ENCODE results near the gene RASA3. TPM values are rescaled to one million over a fixed set of nuclear protein-coding genes. Genes with fewer than 3 reads are reported as not detected.
A peak's percentile ranks its signal among the peaks of the same experiment; 100 is the strongest.

Gene RASA3
- total RNA-seq, 1 donor from 2014 or later = 44.8 TPM

GRCh38 chr13:114062754-114063153, 69.7 kb downstream of the RASA3 start:
- no peak for TF ChIP-seq CTCF (IDR thresholded peaks at IDR 0.05)
- Mint-ChIP-seq H3K4me3 (ENCODE audit: unreplicated experiment) (no peak overlapping the region), H3K27ac (ENCODE audit: unreplicated experiment) (peak overlapping the region; percentile 56), H3K36me3 (ENCODE audit: unreplicated experiment) (peaks cover 4% of the 10 kb centered on the region), H3K9me3 (ENCODE audit: unreplicated experiment) (no peaks in the 10 kb centered on the region), H3K27me3 (ENCODE audit: unreplicated experiment) (no peaks in the 10 kb centered on the region), H3K4me1 (ENCODE audit: unreplicated experiment) (peaks cover 61% of the 10 kb centered on the region)
- no peak for DNase-seq (ENCODE audit: extremely low spot score, unreplicated experiment)

GRCh38 chr13:114062341-114062740, 70.1 kb downstream of the RASA3 start:
- Mint-ChIP-seq H3K9me3 (ENCODE audit: unreplicated experiment) (no peaks in the 10 kb centered on the region), H3K36me3 (ENCODE audit: unreplicated experiment) (peaks cover 4% of the 10 kb centered on the region), H3K4me3 (ENCODE audit: unreplicated experiment) (no peak overlapping the region), H3K27me3 (ENCODE audit: unreplicated experiment) (no peaks in the 10 kb centered on the region), H3K4me1 (ENCODE audit: unreplicated experiment) (peaks cover 57% of the 10 kb centered on the region), H3K27ac (ENCODE audit: unreplicated experiment) (peak overlapping the region; percentile 56)
- DNase-seq (ENCODE audit: extremely low spot score, unreplicated experiment) = no peak
- no peak for TF ChIP-seq CTCF (IDR thresholded peaks at IDR 0.05)

- Mint-ChIP-seq H3K36me3 (ENCODE audit: unreplicated experiment) (peaks cover 4% of the 10 kb centered on the region), H3K27ac (ENCODE audit: unreplicated experiment) (peak overlapping the region; percentile 38), H3K4me1 (ENCODE audit: unreplicated experiment) (peaks cover 56% of the 10 kb centered on the region), H3K9me3 (ENCODE audit: unreplicated experiment) (no peaks in the 10 kb centered on the region), H3K27me3 (ENCODE audit: unreplicated experiment) (no peaks in the 10 kb centered on the region), H3K4me3 (ENCODE audit: unreplicated experiment) (no peak overlapping the region)
- TF ChIP-seq CTCF (IDR thresholded peaks at IDR 0.05) = no peak
- no peak for DNase-seq (ENCODE audit: extremely low spot score, unreplicated experiment)
These were observed 70.7 kb downstream of the RASA3 start for GRCh38 chr13:114061744-114062143.

- peaks cover 4% of the 10 kb centered on the region for H3K36me3 Mint-ChIP-seq (ENCODE audit: unreplicated experiment)
- peaks cover 53% of the 10 kb centered on the region for H3K4me1 Mint-ChIP-seq (ENCODE audit: unreplicated experiment)
These were observed 71.4 kb downstream of the RASA3 start for GRCh38 chr13:114061047-114061446.

More at GRCh38 chr13:114061047-114061446, 71.4 kb downstream of the RASA3 start:
- DNase-seq (ENCODE audit: extremely low spot score, unreplicated experiment) = no peak
- no peak for TF ChIP-seq CTCF (IDR thresholded peaks at IDR 0.05)
- Mint-ChIP-seq H3K4me3 (ENCODE audit: unreplicated experiment) (no peak overlapping the region), H3K9me3 (ENCODE audit: unreplicated experiment) (no peaks in the 10 kb centered on the region), H3K27me3 (ENCODE audit: unreplicated experiment) (no peaks in the 10 kb centered on the region), H3K27ac (ENCODE audit: unreplicated experiment) (no peak overlapping the region)
